Subcutaneous preadipocyte (primary cell): ENCODE data around the gene HCK. TPM values are rescaled to one million over a fixed set of nuclear protein-coding genes. Genes with fewer than 3 reads are reported as not detected.
A peak's percentile ranks its signal among the peaks of the same experiment; 100 is the strongest.

Source experiments
- small RNA-seq: library from RNA; depleted of rRNA; stranded (forward); fragments of <200 nt; gene quantifications from one replicate; pipeline ENCODE3, GENCODE V24; 2012
- total RNA-seq: library from RNA; depleted of rRNA; stranded (reverse); fragments of >200 nt; gene quantifications from 2 replicates; pipeline ENCODE4 v1.2.3, GENCODE V29; 2012

Gene HCK
- not detected in 2 replicates for total RNA-seq

GRCh38 chr20:32052090-32052777, at the start of gene HCK:
HCK (plus strand) TSS chr20:32052242.

GRCh38 chr20:32010101-32010500, 41.9 kb upstream of the HCK start, which contains the start of gene CCM2L:
CCM2L (plus strand) TSS chr20:32010438; CDS start chr20:32010455, 17 bp downstream.

GRCh38 chr20:32109392-32110172, 57.5 kb downstream of the HCK start, which contains the start of gene TM9SF4:
TM9SF4 (plus strand) TSS chr20:32109714; CDS start chr20:32109741, 27 bp downstream.

Small RNAs within 50 kb of the gene (small RNA-seq; reads per million reads assigned to genes)
- gene RNA5SP481: 0.38 reads per million, percentile 18 among the genes with 10 or more reads in this experiment
- gene RNA5SP482: not detected

Other genes with a start within 250 kb of the HCK start
- gene MYLK2, start 232.9 kb upstream of the HCK start, total RNA-seq: 0.37 and 0.39 TPM in 2 replicates
- not detected in 2 replicates for gene FOXS1, start 206.6 kb upstream of the HCK start, total RNA-seq
- gene DUSP15, start 181.7 kb upstream of the HCK start, total RNA-seq: not detected in 2 replicates
- not detected in 2 replicates for gene TTLL9, start 181.6 kb upstream of the HCK start, total RNA-seq
- gene PDRG1, start 100.2 kb upstream of the HCK start, total RNA-seq: 1.1 and 1.6 TPM in 2 replicates
- gene XKR7, start 84.1 kb upstream of the HCK start, total RNA-seq: not detected in 2 replicates
- not detected in 2 replicates for gene CCM2L, start 41.8 kb upstream of the HCK start, total RNA-seq
- 40.8 and 46.9 TPM in 2 replicates for gene TM9SF4, start 57.5 kb downstream of the HCK start, total RNA-seq
- gene PLAGL2, start 155.5 kb downstream of the HCK start, total RNA-seq: 2.2 and 3.5 TPM in 2 replicates
- 42.6 and 55.9 TPM in 2 replicates for gene POFUT1, start 155.6 kb downstream of the HCK start, total RNA-seq
- gene KIF3B, start 225.4 kb downstream of the HCK start, total RNA-seq: 25.0 and 30.3 TPM in 2 replicates